Measurements from ENCODE around the gene BAIAP2. TPM values are rescaled to one million over a fixed set of nuclear protein-coding genes. Genes with fewer than 3 reads are reported as not detected.

BAIAP2 gene
- total and polyA plus RNA-seq, 2 donors (not counting 3 experiments of a cell fraction or from before 2014, with no cell fraction given), result 12.3 to 18.6 TPM

DNA sequence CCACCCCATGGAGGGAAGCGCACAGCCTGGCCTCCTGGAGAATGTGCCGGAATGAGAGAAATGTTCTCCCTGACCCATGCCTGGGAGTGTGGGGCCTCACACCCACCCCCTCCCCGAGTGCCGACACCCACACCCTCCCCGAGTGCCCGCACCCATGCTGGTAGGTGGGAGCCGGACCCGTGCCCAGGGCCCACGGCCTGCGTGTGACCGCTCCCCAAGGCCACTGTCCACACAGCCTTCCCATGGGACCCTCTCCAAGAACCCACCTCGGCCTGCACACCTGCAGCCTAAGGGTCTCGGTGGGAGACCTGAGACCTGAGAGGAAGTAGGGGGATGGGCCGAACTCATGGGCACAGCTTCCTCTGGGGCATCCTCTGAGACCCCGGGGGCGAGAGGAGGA lies 127.0 kb downstream of the BAIAP2 start:
- CTCF ChIA-PET, result no interaction called here
- Histone ChIP-seq H3K36me3 (ENCODE audit: control insufficient read depth in 2 of 2, extremely low read depth in 1 of 2, insufficient read depth in 2 of 2, low read length in 2 of 2) (no peaks in the 10 kb centered on the region), H4K20me1 (replicated peaks; ENCODE audit: control insufficient read depth, extremely low read depth, insufficient read depth, low read length) (no peaks in the 10 kb centered on the region), H3K4me3 (replicated peaks in 1 of 3; ENCODE audit: insufficient read depth in 1 of 3, low read depth in 1 of 3, low read length in 3 of 3) (no peak overlapping the region), H3K27me3 (ENCODE audit: control insufficient read depth in 2 of 2, insufficient read depth in 2 of 2, low read length in 2 of 2) (peaks cover 4 to 6% of the 10 kb centered on the region in 2 experiments), H2AFZ (ENCODE audit: low read depth, low read length) (no peak overlapping the region), H3K9ac (replicated peaks; ENCODE audit: extremely low read depth, insufficient read depth, low read length) (no peak overlapping the region), H3K27ac (ENCODE audit: insufficient read depth, low read depth, low read length) (no peak overlapping the region), H3K4me2 (ENCODE audit: insufficient read depth, low read length) (no peak overlapping the region), H3K9me3 (replicated peaks; ENCODE audit: control insufficient read depth, insufficient read depth, low read length) (no peaks in the 10 kb centered on the region), H3K4me1 (ENCODE audit: control insufficient read depth, extremely low read depth, insufficient read depth, low read length) (peaks cover 4% of the 10 kb centered on the region), H3K79me2 (ENCODE audit: control insufficient read depth, insufficient read depth, low read length) (no peaks in the 10 kb centered on the region), H3K9me1 (replicated peaks; ENCODE audit: control insufficient read depth, extremely low read depth, insufficient read depth, low read length) (no peaks in the 10 kb centered on the region)
- TF ChIP-seq, protein P1, sequence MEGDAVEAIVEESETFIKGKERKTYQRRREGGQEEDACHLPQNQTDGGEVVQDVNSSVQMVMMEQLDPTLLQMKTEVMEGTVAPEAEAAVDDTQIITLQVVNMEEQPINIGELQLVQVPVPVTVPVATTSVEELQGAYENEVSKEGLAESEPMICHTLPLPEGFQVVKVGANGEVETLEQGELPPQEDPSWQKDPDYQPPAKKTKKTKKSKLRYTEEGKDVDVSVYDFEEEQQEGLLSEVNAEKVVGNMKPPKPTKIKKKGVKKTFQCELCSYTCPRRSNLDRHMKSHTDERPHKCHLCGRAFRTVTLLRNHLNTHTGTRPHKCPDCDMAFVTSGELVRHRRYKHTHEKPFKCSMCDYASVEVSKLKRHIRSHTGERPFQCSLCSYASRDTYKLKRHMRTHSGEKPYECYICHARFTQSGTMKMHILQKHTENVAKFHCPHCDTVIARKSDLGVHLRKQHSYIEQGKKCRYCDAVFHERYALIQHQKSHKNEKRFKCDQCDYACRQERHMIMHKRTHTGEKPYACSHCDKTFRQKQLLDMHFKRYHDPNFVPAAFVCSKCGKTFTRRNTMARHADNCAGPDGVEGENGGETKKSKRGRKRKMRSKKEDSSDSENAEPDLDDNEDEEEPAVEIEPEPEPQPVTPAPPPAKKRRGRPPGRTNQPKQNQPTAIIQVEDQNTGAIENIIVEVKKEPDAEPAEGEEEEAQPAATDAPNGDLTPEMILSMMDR (IDR thresholded peaks at IDR 0.05; ENCODE audit: extremely low read depth in 1 of 2, insufficient read depth in 1 of 2, low read depth in 1 of 2, low read length in 2 of 2), result no peak
- TF ChIP-seq, protein P2, sequence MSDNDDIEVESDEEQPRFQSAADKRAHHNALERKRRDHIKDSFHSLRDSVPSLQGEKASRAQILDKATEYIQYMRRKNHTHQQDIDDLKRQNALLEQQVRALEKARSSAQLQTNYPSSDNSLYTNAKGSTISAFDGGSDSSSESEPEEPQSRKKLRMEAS (IDR thresholded peaks at IDR 0.05; ENCODE audit: insufficient read depth, insufficient read length), result no peak
- TF ChIP-seq POLR2A (IDR thresholded peaks at IDR 0.05; ENCODE audit: low read depth, low read length), result no peak
- TF ChIP-seq FOS (IDR thresholded peaks at IDR 0.05; ENCODE audit: borderline replicate concordance, insufficient read depth, low read length), result no peak
- no peak for TF ChIP-seq GATA2 (IDR thresholded peaks at IDR 0.05; ENCODE audit: insufficient read depth, insufficient read length, low read depth, low read length)
- no peak for TF ChIP-seq JUN (IDR thresholded peaks at IDR 0.05; ENCODE audit: borderline replicate concordance, insufficient read depth, insufficient read length, low read depth)
- TF ChIP-seq POLR2AphosphoS5 (IDR thresholded peaks at IDR 0.05; ENCODE audit: insufficient read depth, low read depth, low read length), result no peak
- intact Hi-C loops (cut with micrococcal nuclease) (no loop called here), dilution Hi-C loops (cut with MboI; ENCODE audit: extremely low pct_ligation_motif_present, low sequenced_read_pairs) (no loop called here)
- no peak for DNase-seq (ENCODE audit: low read depth, low spot score)
- POLR2A ChIA-PET, result no interaction called here
- FAIRE-seq, result no peak
- no TSS peak for BruUV-seq (replicated peaks)

All from endothelial cell of umbilical vein (primary cell).